Measurements from ENCODE around the gene EDN3. TPM values are rescaled to one million over a fixed set of nuclear protein-coding genes. Genes with fewer than 3 reads are reported as not detected.

The EDN3 gene
- total RNA-seq, 1 experiment from 2014 or later: 97.6 TPM

GRCh38 chr20:59291740-59292383 is 8.5 kb upstream of the EDN3 start:
- Histone ChIP-seq H3K4me3 (no peak overlapping the region), H3K36me3 (no peaks in the 10 kb centered on the region), H3K4me1 (peaks cover 25% of the 10 kb centered on the region), H3K27ac (no peak overlapping the region), H3K27me3 (no peaks in the 10 kb centered on the region), H3K9me3 (replicated peaks) (no peaks in the 10 kb centered on the region)
- peak; percentile 59 to 66 for DNase-seq

GRCh38 chr20:59295531-59295930 is 4.9 kb upstream of the EDN3 start:
- Histone ChIP-seq H3K9me3 (replicated peaks) (no peaks in the 10 kb centered on the region), H3K4me1 (peaks cover 35% of the 10 kb centered on the region), H3K36me3 (no peaks in the 10 kb centered on the region), H3K4me3 (no peak overlapping the region), H3K27me3 (no peaks in the 10 kb centered on the region), H3K27ac (no peak overlapping the region)
- DNase-seq: peak in 1 of 2 experiments; percentile 59

- Histone ChIP-seq H3K27me3 (no peaks in the 10 kb centered on the region), H3K36me3 (no peaks in the 10 kb centered on the region; the same call in 1 of the 2 replicates), H3K27ac (no peak overlapping the region), H3K9me3 (replicated peaks) (no peaks in the 10 kb centered on the region), H3K4me1 (peaks cover 27% of the 10 kb centered on the region), H3K4me3 (no peak overlapping the region)
- DNase-seq: no peak
Observed at GRCh38 chr20:59297686-59298085, 2.7 kb upstream of the EDN3 start.

- Histone ChIP-seq H3K4me3 (peak overlapping the region; percentile 72), H3K4me1 (peaks cover 31% of the 10 kb centered on the region), H3K27ac (peak overlapping the region; percentile 27), H3K36me3 (peaks cover 4% of the 10 kb centered on the region; the same call in 1 of the 2 replicates), H3K9me3 (replicated peaks) (no peaks in the 10 kb centered on the region), H3K27me3 (no peaks in the 10 kb centered on the region)
- peak; percentile 57 to 81 for DNase-seq
Observed at GRCh38 chr20:59299945-59300332, 472 bp upstream of the EDN3 start.

- H3K4me1 ChIP-seq: peaks cover 29% of the 10 kb centered on the region
- no peak for DNase-seq
- peaks cover 15% of the 10 kb centered on the region; the same call in 1 of the 2 replicates for H3K36me3 ChIP-seq
- H3K27me3 ChIP-seq: no peaks in the 10 kb centered on the region
- no peak overlapping the region for H3K27ac ChIP-seq
- H3K4me3 ChIP-seq: peak overlapping the region; percentile 72
- no peaks in the 10 kb centered on the region for H3K9me3 ChIP-seq (replicated peaks)
Observed at GRCh38 chr20:59301343-59302007, 1.1 kb downstream of the EDN3 start.

GRCh38 chr20:59305908-59306655 is 5.7 kb downstream of the EDN3 start:
- Histone ChIP-seq H3K36me3 (peaks cover 20% of the 10 kb centered on the region; the same call in 1 of the 2 replicates), H3K4me1 (peaks cover 25% of the 10 kb centered on the region; the same call in 1 of the 2 replicates), H3K27me3 (no peaks in the 10 kb centered on the region)

GRCh38 chr20:59307270-59307669 is 6.9 kb downstream of the EDN3 start:
- no peak for DNase-seq
- Histone ChIP-seq H3K4me1 (peaks cover 22% of the 10 kb centered on the region; the same call in 1 of the 2 replicates), H3K4me3 (no peak overlapping the region), H3K27ac (no peak overlapping the region), H3K27me3 (no peaks in the 10 kb centered on the region), H3K9me3 (replicated peaks) (no peaks in the 10 kb centered on the region), H3K36me3 (peaks cover 23% of the 10 kb centered on the region; the same call in 1 of the 2 replicates)

More at GRCh38 chr20:59305908-59306655, 5.7 kb downstream of the EDN3 start:
- no peaks in the 10 kb centered on the region for H3K9me3 ChIP-seq (replicated peaks)
- no peak overlapping the region for H3K27ac ChIP-seq
- DNase-seq: peak; percentile 53 to 71
- H3K4me3 ChIP-seq: no peak overlapping the region

GRCh38 chr20:59308493-59309201 is 8.2 kb downstream of the EDN3 start:
- Histone ChIP-seq H3K36me3 (peaks cover 23% of the 10 kb centered on the region; the same call in 1 of the 2 replicates), H3K27ac (no peak overlapping the region), H3K9me3 (replicated peaks) (no peaks in the 10 kb centered on the region), H3K4me1 (peaks cover 26% of the 10 kb centered on the region), H3K4me3 (no peak overlapping the region), H3K27me3 (no peaks in the 10 kb centered on the region)
- DNase-seq: no peak

- no peak for DNase-seq
Observed at GRCh38 chr20:59309218-59309617, 8.8 kb downstream of the EDN3 start.

GRCh38 chr20:59314997-59315396 is 14.6 kb downstream of the EDN3 start:
- Histone ChIP-seq H3K9me3 (replicated peaks) (peaks cover 4% of the 10 kb centered on the region; the same call in 1 of the 2 replicates), H3K36me3 (peaks cover 12% of the 10 kb centered on the region), H3K27me3 (no peaks in the 10 kb centered on the region), H3K27ac (peak overlapping the region; percentile 74), H3K4me1 (peaks cover 48% of the 10 kb centered on the region), H3K4me3 (no peak overlapping the region)
- DNase-seq: peak; percentile 95 to 98

More at GRCh38 chr20:59309218-59309617, 8.8 kb downstream of the EDN3 start:
- Histone ChIP-seq H3K27me3 (no peaks in the 10 kb centered on the region), H3K4me1 (peaks cover 28% of the 10 kb centered on the region), H3K36me3 (peaks cover 23% of the 10 kb centered on the region; the same call in 1 of the 2 replicates), H3K27ac (no peak overlapping the region), H3K9me3 (replicated peaks) (no peaks in the 10 kb centered on the region), H3K4me3 (no peak overlapping the region)

- peaks cover 4% of the 10 kb centered on the region; the same call in 1 of the 2 replicates for H3K9me3 ChIP-seq (replicated peaks)
- H3K27me3 ChIP-seq: no peaks in the 10 kb centered on the region
- peak; percentile 69 to 89 for DNase-seq
- peaks cover 13% of the 10 kb centered on the region for H3K36me3 ChIP-seq
- no peak overlapping the region for H3K4me3 ChIP-seq
- H3K27ac ChIP-seq: peak overlapping the region; percentile 74
- H3K4me1 ChIP-seq: peaks cover 47% of the 10 kb centered on the region
Observed at GRCh38 chr20:59316911-59317731, 16.7 kb downstream of the EDN3 start.

- H3K9me3 ChIP-seq (replicated peaks): peaks cover 4% of the 10 kb centered on the region; the same call in 1 of the 2 replicates
- peaks cover 47% of the 10 kb centered on the region for H3K4me1 ChIP-seq
- no peak overlapping the region; the same call in 1 of the 2 replicates for H3K27ac ChIP-seq
- DNase-seq: no peak
- H3K27me3 ChIP-seq: no peaks in the 10 kb centered on the region
- H3K4me3 ChIP-seq: no peak overlapping the region
- peaks cover 18% of the 10 kb centered on the region for H3K36me3 ChIP-seq
Observed at GRCh38 chr20:59318201-59318790, 17.9 kb downstream of the EDN3 start.

GRCh38 chr20:59318803-59319202 is 18.4 kb downstream of the EDN3 start:
- Histone ChIP-seq H3K4me1 (peaks cover 44% of the 10 kb centered on the region), H3K27me3 (no peaks in the 10 kb centered on the region), H3K4me3 (no peak overlapping the region), H3K27ac (no peak overlapping the region), H3K9me3 (replicated peaks) (peaks cover 4% of the 10 kb centered on the region; the same call in 1 of the 2 replicates), H3K36me3 (peaks cover 18% of the 10 kb centered on the region)
- DNase-seq: no peak
